Left forelimb (tissue), 1 donor: Measurements from ENCODE around the gene LPAR6.

Source experiments
- DNase-seq: peaks from one replicate; pipeline ENCODE4 v3.0.0-alpha.2; 2018; ENCODE audit warnings: low spot score

LPAR6 gene

DNA sequence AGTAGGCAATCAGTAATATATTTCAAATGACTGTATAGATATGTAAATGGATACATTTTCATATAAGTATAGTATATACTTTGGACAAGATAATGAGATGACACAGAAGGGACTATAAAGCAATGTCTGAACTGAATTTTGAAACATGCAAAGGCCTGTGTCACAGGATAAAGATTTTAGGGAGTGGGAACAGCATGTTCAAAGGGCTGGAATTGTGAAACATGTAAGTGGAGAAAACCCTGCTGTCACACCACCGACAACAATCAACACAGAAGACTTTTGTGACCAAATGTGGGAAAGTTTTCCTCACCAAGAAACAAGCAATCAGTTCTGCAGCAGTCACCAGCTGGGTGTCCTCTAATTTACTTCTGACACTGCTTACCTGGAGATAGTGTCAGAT lies 42.9 kb downstream of the LPAR6 start:
- DNase-seq, result no peak
